K562 (cell line): ENCODE measurements around the gene TBRG1. TPM values are rescaled to one million over a fixed set of nuclear protein-coding genes. Genes with fewer than 3 reads are reported as not detected.

Experiments
- HDAC1 ChIP-seq, 2 experiments: fragments of 450-650 bp; IDR thresholded peaks; 2 replicates each; pipeline ENCODE4 v1.6.1; 2016 to 2017; ENCODE audit warnings: inconsistent platforms in 1 of 2, mild to moderate bottlenecking in 1 of 2, moderate library complexity in 1 of 2
- HDAC6 ChIP-seq: IDR thresholded peaks from 2 replicates; pipeline ENCODE4 v1.6.1; 2012; ENCODE audit warnings: low read depth, mild to moderate bottlenecking, control low read depth, inconsistent platforms, low read length, moderate library complexity
- HNRNPUL1 ChIP-seq: fragments of 200-400 bp; formaldehyde crosslinking; IDR thresholded peaks from 2 replicates; pipeline ENCODE4 v1.6.1; 2017; ENCODE audit warnings: low read length
- LCOR ChIP-seq: sonication (generic); formaldehyde crosslinking; IDR thresholded peaks from 2 replicates; pipeline ENCODE4 v1.8.0; 2022; ENCODE audit warnings: mild to moderate bottlenecking, missing genetic modification reagents
- NFE2L1 ChIP-seq: fragments of 450-650 bp; IDR thresholded peaks from 2 replicates; pipeline ENCODE4 v1.6.1; 2016; ENCODE audit warnings: missing genetic modification characterization, low read depth, mild to moderate bottlenecking, missing compliant biosample characterization, moderate library complexity, borderline replicate concordance
- NFXL1 ChIP-seq: fragments of 450-650 bp; formaldehyde crosslinking; IDR thresholded peaks from 2 replicates; pipeline ENCODE4 v1.4.0; 2021; ENCODE audit warnings: mild to moderate bottlenecking
- NR4A1 ChIP-seq, 2 experiments: fragments of 250-450 bp in 1 of 2; fragments of 450-650 bp in 1 of 2; sonication (Bioruptor Pico) in 1 of 2; IDR thresholded peaks; 2 replicates each; pipeline versions ENCODE4 v1.4.0 to v1.6.1; 2016 to 2020; ENCODE audit warnings: mild to moderate bottlenecking in 2 of 2, missing compliant biosample characterization in 1 of 2, missing genetic modification characterization in 1 of 2, moderate library complexity in 1 of 2
- PURB ChIP-seq: sonication (generic); formaldehyde crosslinking; IDR thresholded peaks from 2 replicates; pipeline ENCODE4 v1.9.0; 2021; ENCODE audit warnings: low read depth, mild to moderate bottlenecking, missing genetic modification reagents
- SMARCB1 ChIP-seq: IDR thresholded peaks from 2 replicates; pipeline ENCODE4 v1.6.1; 2011; ENCODE audit warnings: improper control_type of control experiment, low read depth; ENCODE audit not compliant: insufficient read length
- SRF ChIP-seq, 2 experiments: fragments of 250-450, 450-650 bp in 1 of 2; sonication (Bioruptor Pico) in 1 of 2; sonication (generic) in 1 of 2; formaldehyde crosslinking; IDR thresholded peaks; 2 replicates each; pipeline versions ENCODE4 v1.5.0 to v1.5.1; 2020 to 2022; ENCODE audit warnings: mild to moderate bottlenecking in 1 of 2, missing genetic modification reagents in 1 of 2
- SUPT5H ChIP-seq: fragments of 450-650 bp; IDR thresholded peaks from 2 replicates; pipeline ENCODE4 v1.6.1; 2016
- TOE1 ChIP-seq, 2 experiments: fragments of 450-650 bp in 1 of 2; sonication (generic) in 1 of 2; formaldehyde crosslinking in 1 of 2; IDR thresholded peaks; 2 replicates each; pipeline versions ENCODE4 v1.7.1 to v1.8.0; 2016 to 2022; ENCODE audit warnings: borderline replicate concordance in 2 of 2, mild to moderate bottlenecking in 2 of 2, antibody characterized with exemption in 1 of 2, inconsistent platforms in 1 of 2, low read depth in 1 of 2, missing genetic modification reagents in 1 of 2, moderate library complexity in 1 of 2
- TSC22D4 ChIP-seq: fragments of 450-650 bp; IDR thresholded peaks from 2 replicates; pipeline ENCODE4 v1.6.1; 2016; ENCODE audit warnings: missing genetic modification characterization, missing biosample characterization, control low read depth
- polyA plus RNA-seq, 8 experiments: library from polyadenylated mRNA; depleted of rRNA in 4 of 8; stranded (reverse) in 5 of 8; unstranded in 3 of 8; fragments of >200 nt; fragmentation: Nextera tagmentation in 2 of 8; fragmentation: Illumina TruSeq in 1 of 8; extraction: Ambion mirVana in 2 of 8; extraction: Trizol in 1 of 8; gene quantifications; 2 replicates each; pipeline versions ENCODE4 v1.2.1 to v1.2.3, GENCODE V29; 2011 to 2014; ENCODE audit warnings: inconsistent platforms in 1 of 8, missing spikeins in 1 of 8
- total RNA-seq, 7 experiments: library from RNA; depleted of rRNA in 6 of 7; stranded (reverse); fragments of >200 nt in 6 of 7; fragmentation: Illumina TruSeq in 2 of 7; extraction: Trizol in 2 of 7; gene quantifications; 2 replicates each; pipeline versions ENCODE4 v1.2.1 to v1.2.3, GENCODE V29; 2011 to 2021; ENCODE audit warnings: low replicate concordance in 1 of 7
- TF ChIP-seq, protein P1 (sequence below): sonication (generic); formaldehyde crosslinking; IDR thresholded peaks from 2 replicates; pipeline ENCODE4 v1.8.1; 2023; ENCODE audit warnings: missing genetic modification reagents, mild to moderate bottlenecking, borderline replicate concordance
- TF ChIP-seq, protein P2 (sequence below): sonication (generic); formaldehyde crosslinking; IDR thresholded peaks from 2 replicates; pipeline ENCODE4 v1.9.0; 2022; ENCODE audit warnings: mild to moderate bottlenecking, missing genetic modification reagents
- TF ChIP-seq, protein P3 (sequence below): fragments of 450-650 bp; formaldehyde crosslinking; IDR thresholded peaks from 2 replicates; pipeline ENCODE4 v1.4.0; 2020; ENCODE audit warnings: mild to moderate bottlenecking, moderate library complexity
- TF ChIP-seq, protein P4 (sequence below): fragments of 250-450 bp; sonication (Bioruptor Pico); IDR thresholded peaks from 2 replicates; pipeline ENCODE4 v1.8.0; 2021; ENCODE audit warnings: moderate library complexity, mild to moderate bottlenecking, inconsistent platforms

Gene TBRG1
- total and polyA plus RNA-seq, 9 of the 15 experiments (the other 6 are each of a cell fraction or from before 2014, with no cell fraction given) = 8.7 to 30.0 (median 20.2) TPM

DNA sequence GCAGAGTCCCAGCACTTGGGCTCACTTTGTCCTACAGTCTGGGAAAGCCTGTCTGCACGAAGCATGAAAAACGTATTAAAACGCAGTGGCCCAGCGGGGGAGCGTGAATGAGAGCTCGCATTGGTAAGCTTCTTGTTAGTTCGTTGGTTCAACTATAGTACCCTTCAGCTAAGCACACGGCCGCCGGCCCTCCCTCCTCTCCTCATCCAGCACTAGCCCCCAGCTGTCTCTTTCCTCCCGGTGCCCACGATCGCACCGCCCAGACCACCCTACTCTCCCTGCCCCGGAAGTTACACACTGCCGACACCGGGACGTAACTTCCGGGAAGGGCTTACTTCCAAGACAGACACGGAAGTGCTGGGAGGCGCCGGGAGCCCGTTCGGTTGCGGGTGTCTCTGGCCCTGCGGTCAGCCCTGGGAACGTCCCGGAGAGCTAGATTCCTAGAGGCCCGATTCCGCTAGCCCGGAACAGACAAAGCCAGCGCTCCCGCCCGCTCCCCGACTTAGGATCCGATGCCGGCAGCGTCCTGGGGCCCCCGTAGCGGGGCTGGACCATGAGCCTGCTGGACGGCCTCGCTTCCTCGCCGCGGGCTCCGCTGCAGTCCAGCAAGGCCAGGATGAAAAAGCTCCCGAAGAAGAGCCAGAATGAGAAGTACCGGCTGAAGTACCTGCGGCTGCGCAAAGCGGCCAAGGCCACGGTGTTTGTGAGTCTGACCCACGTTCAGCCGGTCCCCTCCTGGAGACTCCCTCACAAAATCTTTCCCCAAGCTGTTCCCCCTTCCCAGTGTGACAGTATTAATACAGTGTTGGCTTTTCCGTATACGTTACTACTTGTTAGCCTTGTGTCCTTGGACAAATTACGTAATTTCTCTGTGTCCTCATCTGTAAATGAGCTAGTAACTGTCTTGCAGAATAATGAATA lies at the start of gene TBRG1 (continued):
- TF ChIP-seq, protein P1, sequence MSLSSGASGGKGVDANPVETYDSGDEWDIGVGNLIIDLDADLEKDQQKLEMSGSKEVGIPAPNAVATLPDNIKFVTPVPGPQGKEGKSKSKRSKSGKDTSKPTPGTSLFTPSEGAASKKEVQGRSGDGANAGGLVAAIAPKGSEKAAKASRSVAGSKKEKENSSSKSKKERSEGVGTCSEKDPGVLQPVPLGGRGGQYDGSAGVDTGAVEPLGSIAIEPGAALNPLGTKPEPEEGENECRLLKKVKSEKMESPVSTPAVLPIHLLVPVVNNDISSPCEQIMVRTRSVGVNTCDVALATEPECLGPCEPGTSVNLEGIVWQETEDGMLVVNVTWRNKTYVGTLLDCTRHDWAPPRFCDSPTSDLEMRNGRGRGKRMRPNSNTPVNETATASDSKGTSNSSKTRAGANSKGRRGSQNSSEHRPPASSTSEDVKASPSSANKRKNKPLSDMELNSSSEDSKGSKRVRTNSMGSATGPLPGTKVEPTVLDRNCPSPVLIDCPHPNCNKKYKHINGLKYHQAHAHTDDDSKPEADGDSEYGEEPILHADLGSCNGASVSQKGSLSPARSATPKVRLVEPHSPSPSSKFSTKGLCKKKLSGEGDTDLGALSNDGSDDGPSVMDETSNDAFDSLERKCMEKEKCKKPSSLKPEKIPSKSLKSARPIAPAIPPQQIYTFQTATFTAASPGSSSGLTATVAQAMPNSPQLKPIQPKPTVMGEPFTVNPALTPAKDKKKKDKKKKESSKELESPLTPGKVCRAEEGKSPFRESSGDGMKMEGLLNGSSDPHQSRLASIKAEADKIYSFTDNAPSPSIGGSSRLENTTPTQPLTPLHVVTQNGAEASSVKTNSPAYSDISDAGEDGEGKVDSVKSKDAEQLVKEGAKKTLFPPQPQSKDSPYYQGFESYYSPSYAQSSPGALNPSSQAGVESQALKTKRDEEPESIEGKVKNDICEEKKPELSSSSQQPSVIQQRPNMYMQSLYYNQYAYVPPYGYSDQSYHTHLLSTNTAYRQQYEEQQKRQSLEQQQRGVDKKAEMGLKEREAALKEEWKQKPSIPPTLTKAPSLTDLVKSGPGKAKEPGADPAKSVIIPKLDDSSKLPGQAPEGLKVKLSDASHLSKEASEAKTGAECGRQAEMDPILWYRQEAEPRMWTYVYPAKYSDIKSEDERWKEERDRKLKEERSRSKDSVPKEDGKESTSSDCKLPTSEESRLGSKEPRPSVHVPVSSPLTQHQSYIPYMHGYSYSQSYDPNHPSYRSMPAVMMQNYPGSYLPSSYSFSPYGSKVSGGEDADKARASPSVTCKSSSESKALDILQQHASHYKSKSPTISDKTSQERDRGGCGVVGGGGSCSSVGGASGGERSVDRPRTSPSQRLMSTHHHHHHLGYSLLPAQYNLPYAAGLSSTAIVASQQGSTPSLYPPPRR (CRISPR knock-in tag) = no peak
- TF ChIP-seq, protein P2, sequence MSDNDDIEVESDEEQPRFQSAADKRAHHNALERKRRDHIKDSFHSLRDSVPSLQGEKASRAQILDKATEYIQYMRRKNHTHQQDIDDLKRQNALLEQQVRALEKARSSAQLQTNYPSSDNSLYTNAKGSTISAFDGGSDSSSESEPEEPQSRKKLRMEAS (CRISPR knock-in tag) = no peak; the same call in 1 of the 2 replicates
- TF ChIP-seq HDAC6 (no peak), HDAC1 (IDR thresholded peaks at IDR 0.05) (peak in 1 of 2 experiments; percentile 71; a peak in 2 of 4 replicates), TSC22D4 (no peak), NFXL1 (CRISPR knock-in tag) (no peak), NR4A1 (CRISPR knock-in tag; IDR thresholded peaks at IDR 0.05) (no peak), NR4A1 (tag; IDR thresholded peaks at IDR 0.05) (no peak), PURB (CRISPR knock-in tag) (no peak), HNRNPUL1 (no peak), SMARCB1 (no peak), TOE1 (IDR thresholded peaks at IDR 0.05; ENCODE audit: borderline replicate concordance) (0 out of 2 replicates have a peak, but pooled peaks have one; percentile 43), TOE1 (CRISPR knock-in tag; IDR thresholded peaks at IDR 0.05; ENCODE audit: borderline replicate concordance, low read depth) (no peak), SUPT5H (peak; percentile 95), NFE2L1 (tag) (no peak), SRF (CRISPR knock-in tag; IDR thresholded peaks at IDR 0.05) (peak in 1 of 2 experiments; percentile 44; a peak in 1 of 4 replicates), LCOR (CRISPR knock-in tag) (no peak)
- TF ChIP-seq, protein P3, sequence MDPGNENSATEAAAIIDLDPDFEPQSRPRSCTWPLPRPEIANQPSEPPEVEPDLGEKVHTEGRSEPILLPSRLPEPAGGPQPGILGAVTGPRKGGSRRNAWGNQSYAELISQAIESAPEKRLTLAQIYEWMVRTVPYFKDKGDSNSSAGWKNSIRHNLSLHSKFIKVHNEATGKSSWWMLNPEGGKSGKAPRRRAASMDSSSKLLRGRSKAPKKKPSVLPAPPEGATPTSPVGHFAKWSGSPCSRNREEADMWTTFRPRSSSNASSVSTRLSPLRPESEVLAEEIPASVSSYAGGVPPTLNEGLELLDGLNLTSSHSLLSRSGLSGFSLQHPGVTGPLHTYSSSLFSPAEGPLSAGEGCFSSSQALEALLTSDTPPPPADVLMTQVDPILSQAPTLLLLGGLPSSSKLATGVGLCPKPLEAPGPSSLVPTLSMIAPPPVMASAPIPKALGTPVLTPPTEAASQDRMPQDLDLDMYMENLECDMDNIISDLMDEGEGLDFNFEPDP (CRISPR knock-in tag) = no peak
- TF ChIP-seq, protein P4, sequence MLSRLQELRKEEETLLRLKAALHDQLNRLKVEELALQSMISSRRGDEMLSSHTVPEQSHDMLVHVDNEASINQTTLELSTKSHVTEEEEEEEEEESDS (CRISPR knock-in tag) = no peak
